GM19438 (cell line): Measurements from ENCODE around the gene UBASH3A.
"Not testable (repeated sequence)": the region's sequence is repeated elsewhere in the genome, so short reads cannot be mapped to it uniquely, and the experiment has no call there.

Source experiments
- ATAC-seq: cut with Tn5 transposase; IDR thresholded peaks from one replicate; pipeline ENCODE4 v1.9.1; 2021; ENCODE audit warnings: low read depth; ENCODE audit not compliant: unreplicated experiment

Gene UBASH3A

DNA sequence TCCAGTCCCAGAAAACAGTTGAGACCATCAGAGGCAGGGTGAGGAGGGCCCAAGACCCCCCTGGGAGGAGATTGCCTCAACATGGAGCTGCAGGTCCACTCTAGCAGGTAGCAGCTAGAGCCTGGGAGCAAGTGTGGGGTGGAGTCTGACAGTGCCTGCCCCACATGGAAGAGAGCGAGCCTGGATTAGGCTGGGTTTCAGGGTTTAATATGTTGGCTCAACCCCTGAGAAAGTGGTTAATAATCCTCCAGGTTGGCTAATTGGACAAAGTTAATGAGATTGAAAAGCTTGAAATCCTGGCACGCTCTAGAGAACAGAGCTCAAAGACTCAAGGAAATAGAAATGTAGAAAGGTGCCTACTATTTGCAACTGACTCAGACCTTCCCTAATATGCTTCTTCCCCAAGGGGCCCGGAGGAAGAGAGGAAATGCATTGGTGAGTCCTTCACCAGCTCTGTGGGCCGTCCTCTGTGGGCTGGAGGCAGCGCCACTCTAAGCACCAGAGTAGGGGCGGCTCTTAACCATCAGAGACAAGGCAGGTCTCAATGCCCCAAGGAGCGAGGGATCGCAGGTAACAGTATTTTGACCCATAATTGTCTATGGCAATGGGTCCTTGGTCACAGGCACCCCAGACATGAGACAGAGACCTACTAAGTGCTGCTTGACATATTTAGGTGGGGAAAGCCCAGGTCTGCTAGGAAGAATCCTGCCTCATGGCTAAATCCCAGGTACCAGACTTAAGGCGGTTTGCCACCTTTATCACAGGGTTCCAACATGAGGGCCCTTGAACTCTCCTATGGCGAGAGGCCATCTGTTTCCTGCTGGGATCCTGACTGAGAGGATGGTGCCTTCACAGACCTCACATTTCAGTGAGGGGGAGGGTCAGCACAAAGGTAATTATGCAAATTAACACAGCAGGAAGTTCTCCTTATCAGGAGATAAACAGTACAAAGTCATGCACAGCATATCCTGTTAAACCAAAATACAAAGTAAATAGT lies 58.5 kb downstream of the UBASH3A start:
- ATAC-seq = no peak

- ATAC-seq = no peak
Observed at GRCh38 chr21:42463861-42464515, 60.3 kb downstream of the UBASH3A start.

DNA sequence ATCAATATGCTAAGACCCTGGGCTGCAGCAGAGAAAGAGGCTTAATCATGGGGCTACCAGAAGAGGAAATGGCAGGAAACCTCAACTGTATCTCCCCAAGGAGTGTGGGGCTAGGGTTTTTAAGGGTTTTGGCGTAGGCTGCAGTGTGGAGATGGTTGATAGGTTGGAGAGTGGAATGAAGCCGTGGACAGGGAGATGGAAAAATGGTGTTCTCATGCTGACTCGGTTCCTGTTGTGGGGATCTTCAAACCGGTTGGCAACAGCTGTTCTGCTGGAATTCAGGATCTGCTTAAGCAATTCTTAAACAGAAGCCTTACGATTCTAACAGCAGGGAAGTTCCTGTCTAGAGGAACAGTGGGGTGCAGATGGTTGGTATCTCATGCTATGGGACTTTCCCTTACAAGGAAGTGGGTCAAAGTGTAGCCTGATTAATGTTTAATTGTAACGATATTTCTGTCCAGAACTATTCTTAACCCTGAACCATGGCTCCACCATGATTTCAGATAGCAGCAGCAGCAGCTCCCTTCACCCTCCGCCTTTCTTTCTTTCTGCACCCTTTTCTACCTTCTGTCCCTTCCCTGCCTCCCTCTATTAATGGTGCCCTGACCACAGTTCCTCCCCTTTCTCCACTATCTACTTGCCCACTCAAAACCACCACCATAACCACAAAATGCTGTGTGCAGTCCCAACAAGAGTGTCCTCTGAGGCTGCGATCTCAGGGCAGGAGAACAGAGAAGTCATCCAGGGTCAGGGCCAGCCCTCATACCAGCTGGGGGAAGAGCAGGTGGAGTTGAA lies 61.5 kb downstream of the UBASH3A start:
- ATAC-seq = no peak

GRCh38 chr21:42465803-42466127 lies 62.1 kb downstream of the UBASH3A start:
- no peak for ATAC-seq

DNA sequence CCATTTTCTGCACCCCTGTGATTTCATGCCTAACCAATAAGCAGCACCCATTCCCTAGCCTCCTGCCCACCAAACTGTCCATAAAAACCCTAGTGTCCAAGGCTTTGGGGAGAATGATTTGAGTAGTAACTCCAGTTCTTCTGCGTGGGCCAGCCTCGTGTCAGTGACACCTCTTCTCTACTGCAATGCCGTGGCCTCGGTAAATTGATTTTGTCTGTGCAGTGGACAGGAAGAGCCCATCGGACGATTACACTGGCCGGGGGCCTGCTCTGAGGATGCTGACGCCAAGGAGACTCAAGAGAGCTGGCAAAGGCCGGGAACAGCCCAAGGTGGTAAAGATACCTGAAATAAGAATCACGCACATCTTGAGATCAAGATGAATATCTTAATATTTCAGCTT lies 63.0 kb downstream of the UBASH3A start:
- no peak for ATAC-seq

GRCh38 chr21:42467140-42467983 lies 63.7 kb downstream of the UBASH3A start:
- no peak for ATAC-seq

GRCh38 chr21:42468491-42469131 lies 64.9 kb downstream of the UBASH3A start:
- no peak for ATAC-seq

DNA sequence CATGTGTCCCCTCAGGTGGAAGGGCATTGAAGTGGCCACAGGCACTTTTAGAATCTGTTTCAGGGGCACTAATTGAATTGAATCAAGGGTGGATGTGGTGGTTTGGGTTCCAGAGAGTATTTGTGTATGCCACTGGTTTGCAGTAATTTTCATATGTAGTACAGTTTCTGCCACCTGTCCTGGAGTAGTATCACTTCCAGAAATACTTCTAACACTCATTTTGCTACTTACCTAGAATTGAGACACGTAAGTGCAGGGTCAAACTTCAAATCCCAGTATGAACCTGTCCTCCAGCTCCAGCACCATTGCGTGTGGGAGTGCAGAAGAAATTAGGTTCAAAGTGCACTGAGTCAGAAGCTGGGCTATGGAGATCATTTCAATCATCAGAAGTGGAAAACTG lies 65.6 kb downstream of the UBASH3A start:
- no peak for ATAC-seq

DNA sequence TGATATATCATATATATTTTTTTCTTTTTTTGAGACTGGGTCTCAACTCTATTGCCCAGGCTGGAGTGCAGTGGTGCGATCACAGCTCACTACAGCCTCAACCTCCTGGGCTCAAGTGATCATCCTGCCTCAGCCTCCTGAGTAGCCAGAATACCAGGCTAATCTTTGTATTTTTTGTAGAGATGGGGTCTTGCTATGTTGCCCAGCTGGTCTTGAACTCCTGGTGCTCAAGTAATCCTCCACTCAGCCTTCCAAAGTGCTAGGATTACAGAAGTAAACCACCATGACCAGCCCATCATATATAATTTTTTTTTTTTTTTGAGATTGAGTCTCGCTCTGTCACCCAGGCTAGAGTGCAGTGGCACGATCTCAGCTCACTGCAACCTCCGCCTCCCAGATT lies 66.0 kb downstream of the UBASH3A start:
- ATAC-seq = not testable (repeated sequence)

GRCh38 chr21:42471206-42471605 lies 67.5 kb downstream of the UBASH3A start:
- no peak for ATAC-seq

DNA sequence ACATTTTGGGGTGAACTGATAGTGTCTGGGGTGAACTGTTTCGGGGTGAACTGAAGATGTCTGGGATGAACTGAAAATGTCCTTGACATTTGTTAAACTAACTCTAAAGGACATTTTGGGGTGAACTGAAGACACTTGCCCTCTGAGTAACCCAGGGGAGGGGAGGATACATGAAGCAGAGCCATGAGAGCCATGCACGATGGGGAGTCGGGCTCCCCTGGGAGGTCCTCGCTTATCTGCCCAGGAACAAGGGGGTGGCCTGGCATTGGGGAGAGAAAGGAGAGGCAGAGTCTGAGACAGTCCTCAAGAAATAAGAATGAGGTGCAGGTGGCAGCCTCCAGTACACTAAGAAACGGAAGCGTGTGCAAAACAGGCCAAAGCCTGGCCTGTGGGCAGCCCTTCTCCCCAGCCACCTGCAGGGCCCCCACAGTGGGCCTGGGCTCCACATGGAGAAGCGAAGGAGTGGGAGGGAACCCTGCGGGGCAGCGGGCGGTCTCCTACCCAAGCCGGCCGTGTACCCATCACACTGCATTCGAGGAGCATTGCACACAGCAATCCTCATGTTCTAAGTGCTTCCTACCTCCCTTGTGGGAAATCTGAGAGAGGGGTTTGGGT lies 68.1 kb downstream of the UBASH3A start:
- no peak for ATAC-seq

- ATAC-seq = no peak
Observed at GRCh38 chr21:42472521-42472920, 68.8 kb downstream of the UBASH3A start.

DNA sequence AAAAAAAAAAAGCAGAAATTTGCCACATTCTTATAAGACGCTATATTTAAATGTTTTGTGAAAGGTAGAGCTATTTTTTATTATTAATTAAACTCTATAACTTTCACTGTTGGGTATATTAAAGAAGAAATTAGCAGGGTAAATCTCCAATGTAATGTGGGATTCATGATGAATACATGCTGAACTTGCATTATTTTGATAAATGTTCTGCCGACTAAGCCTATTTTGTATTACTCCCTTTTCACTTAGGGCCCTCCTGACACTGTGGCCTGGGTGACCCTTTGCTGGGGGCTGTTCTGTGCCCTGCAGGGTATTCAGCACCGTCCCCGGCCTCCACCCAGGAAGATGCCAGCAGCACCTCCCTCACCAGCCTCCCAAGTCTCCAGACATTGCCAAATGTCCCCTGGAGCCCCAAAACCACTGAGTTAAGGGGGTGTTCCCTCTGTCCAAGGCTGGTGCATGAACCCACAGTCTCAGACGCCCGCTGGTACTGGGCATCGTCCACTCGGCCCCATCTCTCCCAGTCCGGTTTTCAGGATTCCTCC lies 69.9 kb downstream of the UBASH3A start:
- ATAC-seq = no peak

- no peak for ATAC-seq
Observed at GRCh38 chr21:42474043-42474831, 70.5 kb downstream of the UBASH3A start.

DNA sequence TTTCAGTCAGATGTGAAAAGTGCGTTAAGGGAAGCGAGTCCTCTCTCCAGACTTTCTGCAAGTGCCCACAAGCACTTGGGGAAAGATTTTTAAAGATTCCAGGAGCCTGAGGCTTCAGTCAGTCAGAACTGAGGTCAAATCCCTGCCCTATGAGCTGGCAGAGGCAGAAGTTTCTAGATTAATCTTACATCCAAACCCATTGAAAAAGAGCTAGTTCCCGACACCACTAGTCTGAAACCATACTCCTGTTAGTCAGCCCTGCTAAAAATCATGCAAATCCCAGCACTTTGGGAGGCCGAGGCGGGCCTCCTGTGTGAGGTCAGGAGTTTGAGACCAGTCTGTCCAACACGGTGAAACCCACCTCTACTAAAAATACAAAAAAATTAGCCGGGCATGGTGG lies 71.3 kb downstream of the UBASH3A start:
- no peak for ATAC-seq

DNA sequence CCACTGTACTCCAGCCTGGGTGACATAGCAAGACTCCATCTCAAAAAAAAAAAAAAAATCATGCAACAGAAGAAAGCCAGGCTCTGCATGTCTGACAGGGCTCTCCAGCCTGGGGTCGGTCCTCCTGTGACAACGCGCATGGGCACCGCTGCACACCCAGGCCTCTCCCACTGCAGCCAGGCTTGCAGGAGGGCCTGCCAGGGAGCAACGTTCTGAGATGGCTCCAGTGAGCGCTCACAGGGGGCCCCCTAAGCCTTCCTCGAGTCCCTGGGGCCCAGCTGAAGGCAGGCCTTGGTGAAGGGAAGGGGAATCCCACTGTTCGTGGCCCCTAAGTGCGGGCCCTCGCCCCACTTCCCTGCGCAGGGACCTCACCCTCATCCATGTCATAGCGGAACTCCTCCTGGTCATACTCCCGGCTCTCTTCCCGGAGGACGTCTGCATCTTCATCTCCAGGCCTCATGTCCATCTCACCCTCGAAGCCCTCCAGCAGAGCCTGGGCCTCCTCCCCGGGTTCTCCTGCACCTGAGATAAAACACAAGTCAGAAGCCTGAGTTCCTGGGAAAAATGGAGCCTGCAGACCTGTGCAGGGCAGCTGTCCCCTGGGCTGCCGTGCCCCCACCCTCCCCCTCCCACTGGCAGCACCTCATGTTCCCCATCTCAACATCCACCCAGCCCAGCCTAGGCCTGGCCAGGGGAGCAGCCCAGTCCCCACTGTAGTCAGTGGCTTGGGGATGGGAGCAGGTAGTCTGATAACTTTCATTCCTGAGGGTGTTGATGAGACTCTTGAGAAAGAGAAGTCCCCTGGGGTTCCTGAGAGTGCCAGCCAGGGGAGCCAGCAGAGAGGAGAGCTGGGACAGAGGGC lies 72.1 kb downstream of the UBASH3A start:
- ATAC-seq = no peak
